Thyroid gland (tissue), 4 donors: ENCODE results near the gene NLRC5.

Experiments used
- CTCF ChIP-seq, 6 experiments: fragments of 200-600 bp in 3 of 6; fragments of 450-650 bp in 3 of 6; sonication (generic) in 3 of 6; IDR thresholded peaks; one replicate each; pipeline ENCODE4 v1.5.1; 2016 to 2019; ENCODE audit warnings: antibody characterized with exemption in 6 of 6, mild to moderate bottlenecking in 2 of 6, inconsistent platforms in 1 of 6, moderate library complexity in 1 of 6
- POLR2A ChIP-seq, 2 donors: fragments of 450-650 bp; IDR thresholded peaks; one replicate each; pipeline ENCODE4 v1.6.1; 2017; ENCODE audit warnings: antibody characterized with exemption in 2 of 2, mild to moderate bottlenecking in 2 of 2, moderate library complexity in 1 of 2

- no peak for TF ChIP-seq CTCF (IDR thresholded peaks at IDR 0.05)
- no peak for TF ChIP-seq POLR2A (IDR thresholded peaks at IDR 0.05)
Observed at GRCh38 chr16:57016301-57016700, 26.9 kb downstream of the NLRC5 start.
